NCI-H2107 treated with DMSO at 0.1 percent for 48 hours (cell line): ENCODE results near the gene ADGRF3.
"Not testable (repeated sequence)": the region's sequence is repeated elsewhere in the genome, so short reads cannot be mapped to it uniquely, and the experiment has no call there.

Source experiments
- DNase-seq: peaks from one replicate; lab custom pipeline; 2025; ENCODE audit not compliant: unreplicated experiment; lab: John Stamatoyannopoulos, UW

The ADGRF3 gene

GRCh38 chr2:26346454-26347053, at the start of gene ADGRF3:
TSS of gene ADGRF3 (minus strand) at chr2:26346789. CDS start at chr2:26346234, 555 bp downstream.
- DNase-seq = peak; percentile 38

GRCh38 chr2:26395394-26395793, 48.8 kb upstream of the ADGRF3 start:
- DNase-seq = no peak

- no peak for DNase-seq
These were observed 48.1 kb upstream of the ADGRF3 start for GRCh38 chr2:26394694-26395093.

GRCh38 chr2:26387189-26387588, 40.6 kb upstream of the ADGRF3 start:
- DNase-seq = no peak

DNA sequence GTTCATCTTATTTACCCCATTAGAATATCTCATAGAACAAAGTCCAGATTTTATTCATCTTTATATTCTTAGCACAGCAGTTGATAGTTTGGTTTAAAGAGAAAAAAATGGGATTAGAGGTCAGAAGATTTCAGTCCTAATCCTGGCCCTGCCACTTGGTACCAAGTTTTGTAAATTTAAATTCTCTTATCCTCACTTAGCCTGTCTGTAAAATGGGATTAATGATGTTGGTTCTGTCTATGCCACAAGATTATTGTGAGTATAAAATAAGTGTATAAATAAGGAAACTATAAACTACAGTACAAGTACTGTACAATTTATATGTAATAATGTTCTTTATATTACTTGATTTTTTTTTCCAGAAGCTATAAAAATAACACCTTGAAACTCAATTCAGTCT, 38.0 kb upstream of the ADGRF3 start:
- no peak for DNase-seq

DNA sequence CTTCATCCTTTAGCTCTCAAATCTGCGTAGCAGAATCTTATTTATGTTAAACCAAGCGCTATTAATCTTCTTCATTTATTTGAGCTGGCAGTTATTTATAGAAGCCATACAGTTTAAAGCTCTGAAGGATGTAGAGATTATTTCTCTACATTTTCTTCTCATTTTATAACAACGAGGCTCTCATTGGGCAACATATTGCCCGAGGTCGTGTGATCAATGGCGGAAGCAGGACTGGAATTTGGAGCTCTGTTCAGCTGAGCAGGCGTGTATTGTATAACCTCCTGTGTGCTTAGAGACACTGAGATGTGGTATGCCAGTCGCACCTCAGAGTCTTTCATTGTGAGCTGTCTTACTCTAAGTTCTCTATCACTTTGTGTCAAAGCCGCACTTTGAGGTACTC, 37.6 kb upstream of the ADGRF3 start:
- no peak for DNase-seq

- no peak for DNase-seq
These were observed 36.0 kb upstream of the ADGRF3 start for GRCh38 chr2:26382564-26382963.

GRCh38 chr2:26380281-26380680, 33.7 kb upstream of the ADGRF3 start:
- DNase-seq = no peak

DNA sequence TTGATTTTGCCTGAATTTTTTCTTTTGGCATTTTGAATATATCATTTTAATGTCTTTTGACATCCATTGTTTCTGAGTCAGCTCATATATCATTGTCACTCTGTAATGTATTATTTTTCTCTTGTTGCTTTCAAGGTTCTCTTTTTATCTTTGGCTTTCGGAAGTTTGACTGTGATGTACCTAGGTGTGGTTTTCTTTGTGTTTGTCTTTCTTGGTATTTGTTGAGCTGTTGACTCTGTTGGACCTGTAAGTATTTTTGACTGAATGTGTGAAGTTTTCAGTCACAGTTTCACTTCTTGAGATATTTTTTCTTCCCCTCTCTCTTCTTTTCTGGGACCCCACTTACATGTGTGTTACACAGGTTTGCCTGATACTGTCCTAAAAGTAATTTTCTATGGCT, 30.2 kb upstream of the ADGRF3 start:
- no peak for DNase-seq

- DNase-seq = not testable (repeated sequence)
These were observed 24.3 kb upstream of the ADGRF3 start for GRCh38 chr2:26370909-26371308.

- DNase-seq = not testable (repeated sequence)
These were observed 23.1 kb upstream of the ADGRF3 start for GRCh38 chr2:26369664-26370063.

- no peak for DNase-seq
These were observed 20.4 kb upstream of the ADGRF3 start for GRCh38 chr2:26366957-26367356.

DNA sequence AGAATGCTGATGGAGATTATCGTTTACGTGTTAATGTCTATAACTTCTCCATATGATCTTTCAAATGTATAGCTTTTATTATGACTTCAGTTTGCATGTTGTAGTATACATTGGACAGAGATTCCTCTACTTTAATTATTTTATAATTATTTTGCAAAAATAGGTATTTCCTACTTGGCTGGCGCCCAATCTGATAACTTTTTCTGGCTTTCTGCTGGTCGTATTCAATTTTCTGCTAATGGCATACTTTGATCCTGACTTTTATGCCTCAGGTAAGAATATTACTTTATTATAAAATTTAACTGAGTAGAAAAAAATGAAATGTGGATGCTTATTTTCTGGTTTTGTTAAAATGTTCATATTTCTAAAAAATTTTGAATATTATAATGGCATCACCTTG, 18.1 kb upstream of the ADGRF3 start:
- no peak for DNase-seq

DNA sequence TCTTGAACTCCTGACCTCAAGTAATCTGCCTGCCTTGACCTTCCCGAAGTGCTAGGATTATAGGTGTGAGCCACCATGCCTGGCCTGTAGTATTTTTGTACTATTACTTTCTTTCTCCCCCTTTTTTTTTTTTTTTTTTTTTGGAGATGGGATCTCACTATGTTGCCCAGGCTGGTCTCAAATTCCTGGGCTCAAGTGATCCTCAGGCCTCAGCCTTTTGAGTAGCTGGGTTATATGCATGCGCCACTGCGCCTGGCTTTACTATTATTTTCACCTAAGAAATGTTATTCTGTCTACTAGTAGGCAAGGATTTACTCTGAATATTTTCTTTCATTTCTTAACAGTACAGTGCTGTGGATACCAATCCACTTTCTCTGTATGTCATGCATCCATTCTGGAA, 17.4 kb upstream of the ADGRF3 start:
- DNase-seq = no peak

DNA sequence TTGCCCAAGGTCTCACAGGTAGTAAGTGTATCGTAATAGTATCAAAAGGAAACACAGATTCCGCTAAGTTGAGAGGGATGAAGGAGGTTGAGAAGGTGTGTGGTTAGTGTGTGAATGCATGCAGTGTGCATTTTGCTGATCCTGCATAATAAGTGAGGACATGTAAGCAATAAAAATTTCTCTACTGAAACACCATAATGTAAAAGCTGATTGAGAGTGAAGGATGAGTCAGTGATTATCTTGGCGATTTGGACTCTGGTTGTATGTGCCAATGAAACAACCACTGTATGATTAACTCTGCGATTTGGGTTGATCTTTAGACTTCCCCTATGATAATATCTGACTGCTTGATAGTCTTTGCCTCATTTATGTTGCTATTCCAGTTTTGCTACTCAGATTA, 16.7 kb upstream of the ADGRF3 start:
- no peak for DNase-seq

- no peak for DNase-seq
These were observed 13.4 kb upstream of the ADGRF3 start for GRCh38 chr2:26359886-26360473.

DNA sequence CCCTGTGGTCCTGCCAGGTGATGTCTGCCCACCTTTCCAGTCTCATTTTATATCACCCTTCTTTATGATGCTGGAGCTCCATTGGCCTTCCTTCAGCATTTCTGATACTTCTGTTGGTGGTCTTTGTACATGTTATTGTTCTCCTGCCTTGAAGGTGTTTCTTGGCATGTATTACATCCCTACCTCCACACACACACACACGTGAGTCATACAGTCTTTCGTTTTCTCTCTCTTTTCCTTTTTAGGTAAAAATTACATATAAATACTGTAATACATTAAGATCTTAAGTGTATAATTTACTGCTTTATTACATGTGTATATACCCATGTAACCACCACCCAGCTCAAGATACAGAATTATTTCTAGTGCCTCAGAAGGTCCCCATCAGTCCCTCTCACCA, 10.2 kb upstream of the ADGRF3 start:
- DNase-seq = no peak

GRCh38 chr2:26356111-26356510, 9.5 kb upstream of the ADGRF3 start:
- DNase-seq = no peak

- peak; percentile 77 for DNase-seq
These were observed 8.7 kb upstream of the ADGRF3 start for GRCh38 chr2:26355038-26355995.

- DNase-seq = not testable (repeated sequence)
These were observed 7.9 kb upstream of the ADGRF3 start for GRCh38 chr2:26354469-26354868.

DNA sequence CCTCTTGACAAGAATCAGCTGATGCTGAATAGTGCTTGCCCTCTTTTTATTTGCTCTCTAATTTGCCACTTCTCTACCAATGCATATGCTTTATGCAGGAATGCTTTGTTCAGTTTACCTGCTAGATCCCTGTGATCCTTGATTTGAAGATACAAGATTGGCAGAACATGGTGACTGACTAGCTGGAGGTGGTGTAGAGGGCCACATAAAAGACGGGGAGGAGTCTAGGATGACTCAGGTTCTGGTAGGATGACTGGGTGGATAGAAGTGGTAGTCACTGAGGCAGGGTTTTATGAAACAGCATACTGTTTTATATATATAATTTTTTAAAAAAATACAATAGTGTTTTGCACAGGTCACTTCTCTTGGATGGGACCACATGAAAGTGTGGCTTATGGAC, 6.3 kb upstream of the ADGRF3 start:
- DNase-seq = no peak
